NB4 (cell line): Measurements from ENCODE around the gene NCBP2L.

Experiments
- DNase-seq: peaks from one replicate; pipeline ENCODE4 v3.0.0; 2010; ENCODE audit warnings: low read depth
- H3K4me3 ChIP-seq: one replicate; pipeline ENCODE4 v1.5.1; 2011; ENCODE audit warnings: mild to moderate bottlenecking, low read depth, low read length, moderate library complexity
- CTCF ChIP-seq: IDR thresholded peaks from one replicate; pipeline ENCODE4 v1.5.1; 2012; ENCODE audit warnings: low read depth, low read length
- MAX ChIP-seq: IDR thresholded peaks from 2 replicates; pipeline ENCODE4 v1.6.1; 2011; ENCODE audit warnings: low read depth, low read length
- MYC ChIP-seq: IDR thresholded peaks from 2 replicates; pipeline ENCODE4 v1.6.1; 2011; ENCODE audit warnings: low read depth, low read length
- POLR2A ChIP-seq: IDR thresholded peaks from 2 replicates; pipeline ENCODE4 v1.6.1; 2011; ENCODE audit warnings: mild to moderate bottlenecking; ENCODE audit not compliant: insufficient read length; ENCODE audit errors: extremely low read depth

Gene NCBP2L

GRCh38 chrX:107755721-107756120, 21.8 kb upstream of the NCBP2L start:
- no peak for DNase-seq
- TF ChIP-seq MAX (no peak), MYC (no peak), POLR2A (no peak), CTCF (no peak)
- no peak overlapping the region for H3K4me3 ChIP-seq

- no peak overlapping the region for H3K4me3 ChIP-seq
- DNase-seq, result no peak
- no peak for TF ChIP-seq CTCF
- no peak for TF ChIP-seq MAX
- no peak for TF ChIP-seq POLR2A
- TF ChIP-seq MYC, result no peak
Measured at GRCh38 chrX:107758231-107758766, 19.2 kb upstream of the NCBP2L start.

- DNase-seq, result no peak
- H3K4me3 ChIP-seq, result no peak overlapping the region
- no peak for TF ChIP-seq CTCF
- TF ChIP-seq POLR2A, result no peak
- TF ChIP-seq MYC, result no peak
- TF ChIP-seq MAX, result no peak
Measured at GRCh38 chrX:107760304-107761077, 17.0 kb upstream of the NCBP2L start.

GRCh38 chrX:107763647-107764046, 13.9 kb upstream of the NCBP2L start:
- no peak overlapping the region for H3K4me3 ChIP-seq
- TF ChIP-seq MYC, result no peak
- TF ChIP-seq MAX, result no peak
- no peak for TF ChIP-seq CTCF
- TF ChIP-seq POLR2A, result no peak
- DNase-seq, result no peak

GRCh38 chrX:107764845-107765608, 12.5 kb upstream of the NCBP2L start:
- no peak for TF ChIP-seq POLR2A
- TF ChIP-seq MYC, result no peak
- no peak for TF ChIP-seq CTCF
- TF ChIP-seq MAX, result no peak
- no peak overlapping the region for H3K4me3 ChIP-seq
- no peak for DNase-seq
